A673 (cell line): ENCODE measurements around the gene SCAMP3. TPM values are rescaled to one million over a fixed set of nuclear protein-coding genes. Genes with fewer than 3 reads are reported as not detected.
A peak's percentile ranks its signal among the peaks of the same experiment; 100 is the strongest.

Experiments used
- BruUV-seq: library from RNA; stranded (reverse); fragments of 400-500 nt; replicated peaks from 2 replicates; lab custom pipeline; 2021; lab: Mats Ljungman, UMichigan
- CTCF ChIA-PET: fragments of 300-600 bp; sonication (Branson Sonifier 250); formaldehyde crosslinking; loops from one replicate; lab custom pipeline; 2022; ENCODE audit warnings: antibody characterized with exemption; lab: Charles Lee
- POLR2A ChIA-PET: fragments of 300-600 bp; sonication (Branson Sonifier 250); formaldehyde crosslinking; loops from one replicate; lab custom pipeline; 2022; ENCODE audit warnings: antibody characterized with exemption; ENCODE audit not compliant: low non-redundant PET; lab: Charles Lee
- DNase-seq: peaks from one replicate; pipeline ENCODE4 v3.0.0-alpha.2; 2015; ENCODE audit warnings: low spot score
- H3K27ac ChIP-seq: fragments of 200-600 bp; sonication (generic); 2 replicates; pipeline ENCODE4 v1.5.1; 2016; ENCODE audit warnings: mixed run types, low read depth, mild to moderate bottlenecking, mixed read lengths, antibody characterized with exemption, low read length; ENCODE audit not compliant: poor library complexity, severe bottlenecking
- H3K27me3 ChIP-seq: fragments of 200-600 bp; sonication (generic); replicated peaks from 2 replicates; pipeline ENCODE4 v1.6.1; 2017; ENCODE audit warnings: mixed run types, low read depth, mild to moderate bottlenecking, mixed read lengths, antibody characterized with exemption, low read length; ENCODE audit not compliant: insufficient read depth, poor library complexity
- H3K36me3 ChIP-seq: fragments of 200-600 bp; sonication (generic); 2 replicates; pipeline ENCODE4 v1.6.1; 2016; ENCODE audit warnings: mixed run types, mild to moderate bottlenecking, mixed read lengths, antibody characterized with exemption, low read length; ENCODE audit not compliant: insufficient read depth, poor library complexity, severe bottlenecking
- H3K4me1 ChIP-seq: fragments of 200-600 bp; sonication (generic); 2 replicates; pipeline ENCODE4 v1.6.1; 2017; ENCODE audit warnings: mixed run types, mild to moderate bottlenecking, mixed read lengths, antibody characterized with exemption, low read length; ENCODE audit not compliant: insufficient read depth, poor library complexity, severe bottlenecking
- H3K4me3 ChIP-seq: fragments of 200-600 bp; sonication (generic); 2 replicates; pipeline ENCODE4 v1.5.1; 2016; ENCODE audit warnings: low read depth, mixed run types, mild to moderate bottlenecking, mixed read lengths, low read length; ENCODE audit not compliant: poor library complexity, severe bottlenecking
- H3K9me3 ChIP-seq: fragments of 200-600 bp; sonication (generic); 2 replicates; pipeline ENCODE4 v1.6.1; 2016; ENCODE audit warnings: mixed run types, low read depth, mild to moderate bottlenecking, mixed read lengths, antibody characterized with exemption, low read length; ENCODE audit not compliant: poor library complexity, severe bottlenecking
- EZH2 ChIP-seq: fragments of 200-600 bp; sonication (generic); IDR thresholded peaks from 2 replicates; pipeline ENCODE4 v1.6.1; 2017; ENCODE audit warnings: borderline replicate concordance, low read depth, mild to moderate bottlenecking, mixed read lengths, antibody characterized with exemption, low read length; ENCODE audit not compliant: poor library complexity, severe bottlenecking
- intact Hi-C: fragments of 100-400 bp; cut with micrococcal nuclease; formaldehyde crosslinking; loops from one replicate; pipeline ENCODE4 v1.10.0; 2022; ENCODE audit not compliant: unreplicated experiment
- total RNA-seq: library from RNA; stranded (reverse); gene quantifications from 2 replicates; pipeline ENCODE4 v1.2.3, GENCODE V29; 2021
- TF ChIP-seq, protein P1 (sequence below): fragments of 300-800, 200-600 bp; sonication (generic); conservative IDR thresholded peaks from 2 replicates; pipeline ENCODE4 v1.5.1; 2017; ENCODE audit warnings: low read depth, mild to moderate bottlenecking, antibody characterized with exemption, low read length, moderate library complexity, mixed read lengths

The SCAMP3 gene
- total RNA-seq, 1 experiment from 2014 or later: 115 TPM

DNA sequence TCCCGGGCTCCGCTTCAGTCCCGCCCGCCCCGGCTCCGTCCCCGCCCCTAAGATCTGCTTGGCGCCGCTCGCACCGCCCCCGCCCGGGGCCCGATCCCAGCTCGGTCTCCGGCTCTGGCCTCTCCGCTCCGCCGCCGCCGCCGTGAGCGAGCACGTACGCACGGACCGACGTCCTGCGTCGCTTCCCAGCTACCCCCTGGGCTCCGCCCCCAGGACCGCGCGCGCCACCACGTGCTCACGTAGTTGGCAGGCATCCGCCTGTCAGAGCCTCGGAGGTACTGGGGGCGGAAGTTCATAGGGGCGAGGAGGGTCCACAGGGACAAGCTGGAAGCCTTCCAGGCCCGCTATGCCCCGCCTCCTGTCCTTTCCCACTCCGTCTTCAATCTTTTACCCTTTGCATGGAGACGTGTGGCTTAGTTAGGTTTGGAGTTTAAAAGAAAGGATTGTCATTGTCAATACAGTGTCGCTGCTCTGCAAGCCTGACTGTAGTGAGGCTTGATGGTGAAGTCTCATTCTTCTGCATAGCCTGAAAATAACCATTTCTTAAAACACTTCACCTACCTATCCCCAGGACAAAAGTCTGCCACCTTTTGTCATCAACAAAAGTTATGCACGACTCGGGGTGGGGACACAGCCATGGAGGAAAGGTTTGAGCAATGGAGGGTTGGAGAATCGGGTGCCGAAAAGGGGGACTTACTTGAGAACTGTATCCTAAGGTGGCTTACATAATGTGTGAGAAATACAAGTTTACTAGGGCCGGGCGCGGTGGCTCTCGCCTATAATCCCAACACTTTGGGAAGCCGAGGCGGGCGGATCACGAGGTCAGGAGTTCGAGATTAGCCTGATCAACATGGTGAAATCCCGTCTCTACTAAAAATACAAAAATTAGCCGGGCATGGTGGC, 11.4 kb upstream of the SCAMP3 start, which contains the start of gene CLK2:
Gene CLK2, minus strand, starts transcription at position 162 of the 903 bp plus-strand sequence. CDS start 2,527 bp downstream, outside the sequence.
- Histone ChIP-seq H3K36me3 (peaks cover 32% of the 10 kb centered on the region), H3K4me1 (peaks cover 23% of the 10 kb centered on the region), H3K9me3 (no peaks in the 10 kb centered on the region), H3K4me3 (peak within 1 kb of the TSS; percentile 89), H3K27ac (peak within 1 kb of the TSS; percentile 94), H3K27me3 (no peaks in the 10 kb centered on the region)
- ChIA-PET CTCF (interaction anchor here (0.7 to 1.8 kb wide), 4 partner anchors 22 to 807 kb away, joined by 4 to 23 read pairs (median 14); no protein-coding TSS in a partner anchor), POLR2A (interaction anchor here (0.6 kb wide), 1 partner anchor 1064 kb away, joined by 8 read pairs; the partner anchor contains the start of gene CCT3)
- DNase-seq: peak; percentile 99
- no TSS peak for BruUV-seq
- no peak for TF ChIP-seq EZH2
- intact Hi-C loops: no loop called here

DNA sequence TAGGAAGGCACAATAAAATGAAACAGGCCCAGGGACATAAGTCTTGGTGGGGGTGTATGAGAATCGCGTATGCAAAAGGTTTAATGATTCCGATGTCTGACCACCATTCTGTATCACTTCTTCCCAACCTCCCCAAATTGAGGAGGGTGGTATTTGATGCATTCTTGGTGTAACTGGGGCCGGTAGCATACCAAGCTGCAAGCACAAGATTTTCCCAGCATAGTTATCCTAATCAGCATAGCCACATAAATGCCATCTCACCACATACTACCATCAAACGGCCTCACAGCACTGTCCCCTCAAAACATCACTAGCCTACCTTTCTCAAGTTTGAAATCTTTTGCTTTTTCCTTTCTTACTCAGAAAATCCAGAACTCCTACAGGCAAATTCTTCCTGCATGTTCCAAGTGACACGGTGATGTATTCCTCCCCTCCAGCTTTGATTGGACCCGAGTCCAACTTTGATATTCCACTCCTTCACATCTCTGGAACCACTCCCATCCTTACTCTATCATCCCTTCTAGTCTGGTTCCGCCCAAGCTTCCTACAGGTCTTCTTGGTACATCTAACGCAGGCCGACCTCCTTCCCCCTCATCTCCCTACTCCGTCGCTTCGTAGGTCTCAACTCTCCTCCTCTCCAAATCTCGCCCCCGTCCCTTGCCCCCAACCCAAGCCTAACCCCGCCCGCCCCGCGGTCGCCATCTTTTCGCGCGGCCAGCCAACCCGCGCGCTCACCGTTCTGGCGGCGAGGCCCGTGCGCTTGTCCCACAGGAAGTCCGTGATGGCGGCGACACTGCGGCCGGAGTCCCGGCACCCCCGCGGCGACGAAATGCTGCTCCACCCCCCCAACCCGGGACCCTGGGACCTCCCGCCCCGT, 10.5 kb upstream of the SCAMP3 start:
- intact Hi-C loops: no loop called here
- TF ChIP-seq, protein P1, sequence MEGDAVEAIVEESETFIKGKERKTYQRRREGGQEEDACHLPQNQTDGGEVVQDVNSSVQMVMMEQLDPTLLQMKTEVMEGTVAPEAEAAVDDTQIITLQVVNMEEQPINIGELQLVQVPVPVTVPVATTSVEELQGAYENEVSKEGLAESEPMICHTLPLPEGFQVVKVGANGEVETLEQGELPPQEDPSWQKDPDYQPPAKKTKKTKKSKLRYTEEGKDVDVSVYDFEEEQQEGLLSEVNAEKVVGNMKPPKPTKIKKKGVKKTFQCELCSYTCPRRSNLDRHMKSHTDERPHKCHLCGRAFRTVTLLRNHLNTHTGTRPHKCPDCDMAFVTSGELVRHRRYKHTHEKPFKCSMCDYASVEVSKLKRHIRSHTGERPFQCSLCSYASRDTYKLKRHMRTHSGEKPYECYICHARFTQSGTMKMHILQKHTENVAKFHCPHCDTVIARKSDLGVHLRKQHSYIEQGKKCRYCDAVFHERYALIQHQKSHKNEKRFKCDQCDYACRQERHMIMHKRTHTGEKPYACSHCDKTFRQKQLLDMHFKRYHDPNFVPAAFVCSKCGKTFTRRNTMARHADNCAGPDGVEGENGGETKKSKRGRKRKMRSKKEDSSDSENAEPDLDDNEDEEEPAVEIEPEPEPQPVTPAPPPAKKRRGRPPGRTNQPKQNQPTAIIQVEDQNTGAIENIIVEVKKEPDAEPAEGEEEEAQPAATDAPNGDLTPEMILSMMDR: no peak
- no peak for TF ChIP-seq EZH2
- BruUV-seq: TSS peak; percentile 77

DNA sequence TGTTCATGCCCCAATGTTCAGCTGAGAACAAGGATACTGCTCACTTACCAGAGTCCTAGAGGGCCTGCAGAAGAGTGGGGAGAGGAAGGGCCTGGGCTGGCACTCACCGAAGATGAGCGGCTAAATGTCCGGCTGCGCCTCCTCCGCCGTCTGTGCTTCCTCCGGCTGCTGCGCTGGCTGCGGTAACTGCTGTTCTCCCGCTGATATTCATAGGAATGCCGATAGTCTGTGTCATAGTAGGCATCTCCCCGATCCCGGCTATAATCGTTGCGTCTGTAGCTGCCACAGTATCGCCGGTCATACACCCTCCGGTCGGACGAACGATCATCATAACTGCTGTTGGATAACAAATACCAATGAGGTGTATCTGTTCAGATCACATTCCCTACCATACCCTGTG, 7.2 kb upstream of the SCAMP3 start:
- ChIA-PET POLR2A (no interaction called here), CTCF (no interaction called here)
- TF ChIP-seq, protein P1: no peak
- TF ChIP-seq EZH2: no peak
- DNase-seq: no peak
- intact Hi-C loops: no loop called here
- Histone ChIP-seq H3K4me3 (no peak overlapping the region), H3K36me3 (peaks cover 72% of the 10 kb centered on the region), H3K4me1 (peaks cover 14% of the 10 kb centered on the region), H3K27ac (no peak overlapping the region), H3K9me3 (no peaks in the 10 kb centered on the region), H3K27me3 (no peaks in the 10 kb centered on the region)
- BruUV-seq: no TSS peak

More for the DNA sequence above, 10.5 kb upstream of the SCAMP3 start:
- H3K4me1 ChIP-seq: peaks cover 14% of the 10 kb centered on the region
- ChIA-PET CTCF (interaction anchor here (0.7 to 1.8 kb wide), 4 partner anchors 22 to 806 kb away, joined by 4 to 23 read pairs (median 14); no protein-coding TSS in a partner anchor), POLR2A (interaction anchor here (0.6 kb wide), 1 partner anchor 1065 kb away, joined by 8 read pairs; the partner anchor contains the start of gene CCT3)
- peak overlapping the region; percentile 89 for H3K4me3 ChIP-seq
- peaks cover 41% of the 10 kb centered on the region for H3K36me3 ChIP-seq
- H3K27me3 ChIP-seq: no peaks in the 10 kb centered on the region
- H3K9me3 ChIP-seq: no peaks in the 10 kb centered on the region
- peak; percentile 64 for DNase-seq
- peak overlapping the region; percentile 94 for H3K27ac ChIP-seq
